Measurements from ENCODE around the gene ZNF138. TPM values are rescaled to one million over a fixed set of nuclear protein-coding genes. Genes with fewer than 3 reads are reported as not detected.

Gene ZNF138
- polyA plus RNA-seq, 1 experiment = 4.2 TPM

DNA sequence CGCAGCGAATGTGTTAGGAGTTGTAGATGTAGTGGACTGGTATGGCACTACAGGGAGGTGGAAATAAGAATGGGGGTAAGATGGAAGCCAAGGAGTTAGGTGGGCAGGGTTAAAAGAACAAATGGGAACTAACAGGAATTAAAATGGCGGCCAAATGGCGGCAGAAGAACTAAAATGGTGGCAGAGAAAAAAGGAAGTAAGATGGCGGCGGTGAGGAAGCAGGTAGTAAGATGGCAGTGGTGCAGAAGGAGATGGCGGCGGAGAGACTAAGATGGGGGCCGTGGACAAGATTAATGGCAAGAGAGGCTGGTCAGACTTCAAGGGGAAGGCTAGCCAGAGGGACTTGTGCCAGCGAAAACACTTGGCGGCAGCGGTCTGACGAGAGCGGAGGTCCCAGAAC is 44.5 kb downstream of the ZNF138 start:
- ChIA-PET CTCF (no interaction called here), POLR2A (no interaction called here)
- no peak for TF ChIP-seq CTCF (IDR thresholded peaks at IDR 0.05; ENCODE audit: low read depth, low read length)
- peaks cover 26% of the 10 kb centered on the region for H3K9me3 ChIP-seq (ENCODE audit: control insufficient read depth, insufficient read depth, low read length)
- H3K27ac ChIP-seq (ENCODE audit: low read depth, low read length) = no peak overlapping the region
- DNase-seq (ENCODE audit: low read depth, low spot score) = no peak
- H3K27me3 ChIP-seq (ENCODE audit: control insufficient read depth, insufficient read depth, low read length) = no peaks in the 10 kb centered on the region
- H3K4me3 ChIP-seq (ENCODE audit: low read depth, low read length) = no peak overlapping the region

DNA sequence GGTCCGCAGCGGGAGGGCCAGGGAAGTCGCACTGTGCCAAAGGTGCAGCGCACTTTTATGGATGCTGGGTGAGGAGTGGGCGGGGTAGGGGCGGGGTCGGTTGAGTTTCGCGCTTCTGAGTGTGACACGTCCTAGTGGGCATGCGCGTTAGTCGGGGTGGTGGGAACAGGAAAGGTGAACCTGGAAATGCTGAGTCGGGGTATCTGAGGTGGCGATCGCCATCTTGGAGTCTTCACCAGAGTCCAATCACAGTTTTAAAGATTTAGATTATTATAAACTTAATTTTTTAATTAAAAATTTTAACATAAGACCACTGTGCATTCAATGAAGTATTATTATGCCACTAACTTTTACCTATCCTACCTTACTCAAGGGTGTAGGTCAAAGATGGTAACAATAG is 45.7 kb downstream of the ZNF138 start:
- Histone ChIP-seq H3K27ac (ENCODE audit: low read depth, low read length) (no peak overlapping the region), H3K27me3 (ENCODE audit: control insufficient read depth, insufficient read depth, low read length) (no peaks in the 10 kb centered on the region), H3K4me3 (ENCODE audit: low read depth, low read length) (no peak overlapping the region), H3K9me3 (ENCODE audit: control insufficient read depth, insufficient read depth, low read length) (peaks cover 24% of the 10 kb centered on the region)
- POLR2A ChIA-PET = no interaction called here
- no peak for TF ChIP-seq CTCF (IDR thresholded peaks at IDR 0.05; ENCODE audit: low read depth, low read length)
- CTCF ChIA-PET = no interaction called here
- DNase-seq (ENCODE audit: low read depth, low spot score) = no peak

DNA sequence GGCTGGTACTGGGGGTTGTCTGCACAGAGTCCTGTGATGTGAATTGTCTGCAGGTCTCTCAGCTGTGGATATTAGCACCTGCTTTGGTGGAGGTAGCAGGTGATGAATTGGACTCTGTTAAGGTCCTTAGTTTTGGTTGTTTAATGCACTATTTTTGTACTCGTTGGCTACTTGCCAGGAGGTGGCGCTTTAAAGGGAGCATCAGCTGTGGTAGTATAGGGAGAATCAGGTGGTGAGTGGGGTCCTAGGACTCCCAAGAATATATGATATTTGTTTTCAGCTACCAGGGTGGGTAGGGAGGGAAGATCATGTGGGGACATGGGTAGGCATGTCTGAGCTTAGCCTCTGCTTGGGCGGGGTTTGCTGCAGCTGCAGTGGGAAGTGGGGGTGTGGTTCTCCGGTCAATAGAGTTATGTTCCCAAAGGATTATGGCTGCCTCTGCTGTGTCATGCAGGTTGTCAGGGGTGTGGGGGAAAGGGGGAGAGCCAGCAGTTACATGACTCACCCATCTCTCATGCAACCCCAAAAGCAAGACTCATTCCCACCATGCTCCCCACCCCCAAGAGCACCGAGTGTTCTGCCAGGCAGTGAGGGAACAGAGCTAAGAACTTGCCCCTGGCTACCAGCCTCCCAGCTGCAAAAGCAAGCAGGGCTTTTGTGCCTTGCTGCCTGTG is 55.2 kb downstream of the ZNF138 start:
- TF ChIP-seq CTCF (IDR thresholded peaks at IDR 0.05; ENCODE audit: low read depth, low read length) = no peak
- Histone ChIP-seq H3K9me3 (ENCODE audit: control insufficient read depth, insufficient read depth, low read length) (no peaks in the 10 kb centered on the region), H3K27ac (ENCODE audit: low read depth, low read length) (no peak overlapping the region), H3K27me3 (ENCODE audit: control insufficient read depth, insufficient read depth, low read length) (no peaks in the 10 kb centered on the region), H3K4me3 (ENCODE audit: low read depth, low read length) (no peak overlapping the region)
- ChIA-PET POLR2A (no interaction called here), CTCF (interaction anchor here (0.7 kb wide), 1 partner anchor 210 kb away, joined by 4 read pairs; no protein-coding TSS in a partner anchor)
- no peak for DNase-seq (ENCODE audit: low read depth, low spot score)

- H3K27ac ChIP-seq (ENCODE audit: low read depth, low read length) = no peak overlapping the region
- no peak for TF ChIP-seq CTCF (IDR thresholded peaks at IDR 0.05; ENCODE audit: low read depth, low read length)
- ChIA-PET CTCF (no interaction called here), POLR2A (no interaction called here)
- H3K4me3 ChIP-seq (ENCODE audit: low read depth, low read length) = no peak overlapping the region
- no peaks in the 10 kb centered on the region for H3K9me3 ChIP-seq (ENCODE audit: control insufficient read depth, insufficient read depth, low read length)
- no peaks in the 10 kb centered on the region for H3K27me3 ChIP-seq (ENCODE audit: control insufficient read depth, insufficient read depth, low read length)
- DNase-seq (ENCODE audit: low read depth, low spot score) = no peak
Measured at GRCh38 chr7:64849924-64850499, 55.8 kb downstream of the ZNF138 start.

DNA sequence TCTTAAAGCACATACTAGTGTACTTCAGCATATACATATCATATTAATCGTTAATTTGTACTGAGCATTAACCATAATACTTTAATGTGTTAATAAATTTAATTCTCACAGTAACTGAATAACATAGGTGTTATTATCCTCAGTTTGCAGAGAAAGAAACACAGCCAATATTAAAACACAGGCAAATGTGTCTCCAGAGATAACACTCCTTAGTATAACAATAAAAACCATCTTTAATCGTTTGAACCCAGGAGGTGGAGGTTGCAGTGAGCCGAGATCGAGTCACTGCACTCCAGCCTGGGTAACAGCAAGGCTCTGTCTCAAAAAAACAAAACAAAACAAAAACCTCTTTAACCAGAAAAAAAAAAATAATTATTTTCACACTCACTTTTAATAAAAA is 59.5 kb downstream of the ZNF138 start:
- Histone ChIP-seq H3K4me3 (ENCODE audit: low read depth, low read length) (no peak overlapping the region), H3K27ac (ENCODE audit: low read depth, low read length) (no peak overlapping the region), H3K27me3 (ENCODE audit: control insufficient read depth, insufficient read depth, low read length) (no peaks in the 10 kb centered on the region), H3K9me3 (ENCODE audit: control insufficient read depth, insufficient read depth, low read length) (no peaks in the 10 kb centered on the region)
- no peak for DNase-seq (ENCODE audit: low read depth, low spot score)
- TF ChIP-seq CTCF (IDR thresholded peaks at IDR 0.05; ENCODE audit: low read depth, low read length) = no peak
- ChIA-PET POLR2A (no interaction called here), CTCF (no interaction called here)

Data from AG04450 (cell line).